Measurements from ENCODE around the gene ZNF507.

GRCh38 chr19:32342695-32343094, 2.7 kb upstream of the ZNF507 start:
- TF ChIP-seq CTCF (IDR thresholded peaks at IDR 0.05) (no peak), POLR2AphosphoS5 (IDR thresholded peaks at IDR 0.05; ENCODE audit: insufficient read depth in 1 of 2, low read depth in 1 of 2) (no peak)
